Skin epidermis (tissue), 12 donors: ENCODE results near the gene MGAT4A.
A peak's percentile ranks its signal among the peaks of the same experiment; 100 is the strongest.

ENCODE experiments used
- H3K27ac ChIP-seq, 21 experiments: fragments of 200-600 bp; sonication (generic) in 11 of 21; one replicate each; pipeline ENCODE4 v1.5.0; 2020; ENCODE audit warnings: mild to moderate bottlenecking in 3 of 21, inconsistent platforms in 2 of 21, moderate library complexity in 2 of 21
- H3K4me3 ChIP-seq, 7 experiments: fragments of 200-600 bp; sonication (generic) in 2 of 7; one replicate each; pipeline ENCODE4 v1.5.0; 2020; ENCODE audit warnings: inconsistent platforms in 2 of 7, mild to moderate bottlenecking in 2 of 7, moderate library complexity in 1 of 7

Gene MGAT4A

GRCh38 chr2:98731041-98731893, at the start of gene MGAT4A:
Gene MGAT4A, minus strand, starts transcription at chr2:98731132. Its CDS starts 4,800 bp downstream, at chr2:98726332.
- H3K27ac ChIP-seq, result peak within 1 kb of the TSS; percentile 75 to 95 (median 87)
- peak within 1 kb of the TSS; percentile 58 to 94 (median 81) for H3K4me3 ChIP-seq

DNA sequence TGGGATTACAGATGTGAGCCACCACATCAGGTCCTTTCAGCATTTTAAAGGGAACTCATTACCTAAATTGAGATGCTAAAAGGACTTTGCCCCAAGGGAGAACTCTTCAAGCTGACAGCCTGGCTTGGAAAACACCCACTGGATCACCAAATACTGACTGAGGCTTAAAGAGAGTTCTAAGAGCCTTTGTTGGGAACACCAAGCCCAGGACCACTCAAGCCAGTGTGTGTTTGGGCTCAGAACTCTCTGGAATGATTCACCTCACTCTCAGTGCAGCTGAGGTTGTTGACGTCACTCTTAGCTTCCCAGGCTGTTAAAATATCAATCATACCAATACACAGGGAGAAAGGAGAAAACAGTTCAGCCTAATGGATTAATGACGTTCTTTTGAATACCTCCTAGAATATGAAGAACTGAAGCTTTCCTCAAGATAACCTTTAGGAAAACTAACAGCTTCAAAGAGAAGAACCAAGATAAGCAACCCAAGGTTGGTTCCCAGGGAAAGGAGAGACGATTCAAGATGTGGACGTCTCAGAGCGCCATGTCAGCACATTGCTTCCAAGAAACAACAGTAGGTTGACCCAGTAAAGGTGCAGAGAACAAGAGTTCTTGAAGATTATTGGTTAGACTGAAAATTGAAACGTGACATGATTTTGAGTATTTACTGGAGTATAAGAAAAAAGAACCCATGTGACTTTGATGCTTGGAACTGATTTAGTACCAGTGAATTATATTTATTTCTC, 48.0 kb upstream of the MGAT4A start:
- Histone ChIP-seq H3K4me3 (no peak overlapping the region), H3K27ac (no peak overlapping the region)

- no peak overlapping the region for H3K4me3 ChIP-seq
- no peak overlapping the region for H3K27ac ChIP-seq
Observed at GRCh38 chr2:98778151-98778550, 47.2 kb upstream of the MGAT4A start.

GRCh38 chr2:98777710-98778109, 46.8 kb upstream of the MGAT4A start:
- Histone ChIP-seq H3K27ac (no peak overlapping the region), H3K4me3 (no peak overlapping the region)

- no peak overlapping the region for H3K4me3 ChIP-seq
- no peak overlapping the region for H3K27ac ChIP-seq
Observed at GRCh38 chr2:98777076-98777475, 46.1 kb upstream of the MGAT4A start.

DNA sequence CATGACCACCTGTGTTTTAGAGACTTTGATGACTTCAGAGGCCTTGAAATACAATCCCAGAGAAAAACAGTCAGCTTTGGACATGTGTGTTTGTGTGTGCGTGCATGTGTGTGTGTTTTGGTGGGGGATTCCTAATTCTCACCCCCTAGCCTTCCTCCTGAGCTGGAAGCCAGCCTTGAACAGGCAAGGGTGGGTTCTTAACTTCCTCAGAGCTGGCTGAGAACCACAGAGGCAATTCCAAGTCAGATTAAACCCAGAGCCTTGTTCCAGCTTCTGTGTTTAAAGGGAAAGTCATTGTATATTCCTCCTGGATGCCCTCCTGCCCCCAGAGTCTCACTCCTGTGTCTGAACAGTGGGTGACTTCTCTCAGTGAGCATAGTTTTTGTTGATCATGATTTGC, 45.2 kb upstream of the MGAT4A start:
- no peak overlapping the region for H3K4me3 ChIP-seq
- H3K27ac ChIP-seq, result peak overlapping the region in 5 of 21 experiments; percentile 43 to 60 (median 53)

GRCh38 chr2:98775146-98775986, 44.4 kb upstream of the MGAT4A start:
- H3K27ac ChIP-seq, result peak overlapping the region in 6 of 21 experiments; percentile 16 to 60 (median 52)
- H3K4me3 ChIP-seq, result no peak overlapping the region

DNA sequence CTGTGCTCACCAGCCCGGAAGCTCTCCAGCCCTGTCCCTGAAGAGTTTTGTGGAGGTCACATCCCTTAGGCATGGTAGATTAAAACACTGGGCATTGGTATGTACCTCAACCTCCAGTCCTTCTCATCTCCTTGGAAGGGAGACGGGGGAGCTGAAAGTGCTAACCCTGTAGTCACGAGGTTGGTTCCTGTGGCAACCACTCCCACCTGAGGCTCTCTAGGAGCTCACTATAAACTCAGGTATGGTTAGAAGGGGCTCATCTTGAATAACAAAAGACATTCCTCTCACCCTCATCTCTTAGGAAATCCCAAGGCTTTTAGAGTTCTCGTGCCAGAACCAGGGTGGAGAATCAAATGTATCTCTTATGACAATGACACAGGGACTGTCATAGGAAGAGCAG, 43.0 kb upstream of the MGAT4A start:
- Histone ChIP-seq H3K27ac (no peak overlapping the region), H3K4me3 (no peak overlapping the region)

DNA sequence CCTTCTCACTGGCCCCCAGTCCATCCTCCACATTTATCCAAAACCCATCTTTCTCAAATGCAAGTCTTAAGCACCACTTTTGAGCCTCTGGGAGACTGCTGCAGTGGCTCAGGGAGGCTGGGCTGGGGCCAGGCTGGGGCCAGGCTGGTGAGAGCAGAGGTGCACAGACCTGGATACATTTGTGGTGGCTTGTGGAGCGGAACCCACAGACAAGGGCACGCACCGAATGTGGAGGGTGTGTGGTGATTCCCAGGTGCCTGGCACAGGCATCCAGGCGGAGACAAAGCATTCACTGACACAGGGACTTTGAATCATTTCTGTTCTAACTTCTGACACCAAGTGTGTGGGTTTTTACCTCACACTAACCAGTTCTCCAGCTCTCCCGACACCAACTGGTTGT, 42.2 kb upstream of the MGAT4A start:
- H3K27ac ChIP-seq, result peak overlapping the region in 7 of 21 experiments; percentile 33 to 90 (median 80)
- no peak overlapping the region for H3K4me3 ChIP-seq

- H3K27ac ChIP-seq, result peak overlapping the region in 13 of 21 experiments; percentile 11 to 90 (median 66)
- H3K4me3 ChIP-seq, result no peak overlapping the region
Observed at GRCh38 chr2:98772536-98772935, 41.6 kb upstream of the MGAT4A start.

- Histone ChIP-seq H3K27ac (peak overlapping the region in 16 of 21 experiments; percentile 6 to 90 (median 57)), H3K4me3 (peak overlapping the region in 3 of 7 experiments; percentile 2 to 18 (median 16))
Observed at GRCh38 chr2:98771721-98772524, 41.0 kb upstream of the MGAT4A start.

DNA sequence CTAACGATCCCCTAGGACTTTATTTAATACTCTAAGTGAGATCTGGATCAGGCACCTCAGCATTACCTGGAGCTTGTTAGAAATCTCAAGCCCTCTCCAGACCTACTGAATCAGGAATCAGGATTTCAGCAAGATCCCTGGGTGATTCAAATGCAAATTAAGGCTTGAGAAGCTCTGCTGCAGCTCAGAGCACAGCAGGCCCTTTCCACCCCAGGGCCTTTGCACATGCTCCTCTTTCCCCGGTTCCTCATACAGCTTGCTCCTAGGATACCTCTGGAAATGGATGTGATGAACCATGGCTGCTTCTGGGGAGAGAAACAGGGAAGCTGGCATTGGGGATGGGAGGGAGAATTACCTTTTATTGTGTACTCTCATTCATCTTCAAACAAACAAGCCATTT, 40.3 kb upstream of the MGAT4A start:
- Histone ChIP-seq H3K27ac (peak overlapping the region in 14 of 21 experiments; percentile 20 to 90 (median 65)), H3K4me3 (peak overlapping the region in 3 of 7 experiments; percentile 1 to 9 (median 1))

DNA sequence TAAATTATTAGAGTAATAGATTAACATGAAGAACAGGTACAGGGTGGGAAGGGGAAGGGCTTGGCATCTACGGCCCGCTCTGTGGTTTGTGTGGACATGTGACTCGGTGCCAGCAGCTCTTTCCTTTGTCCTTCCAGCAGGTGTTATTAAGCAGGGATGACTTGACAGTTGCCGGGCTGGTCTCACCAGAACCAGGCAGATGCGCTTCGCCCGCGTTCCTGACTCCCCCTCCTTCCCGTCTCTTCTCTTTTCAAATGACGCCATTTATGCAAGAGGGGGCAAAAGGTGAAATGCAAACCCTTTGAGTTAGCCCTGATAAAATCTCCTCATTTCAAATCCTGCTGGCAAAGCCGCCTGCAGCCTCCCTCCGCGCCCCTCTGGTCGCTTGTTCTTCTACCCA, 38.9 kb upstream of the MGAT4A start:
- H3K27ac ChIP-seq, result peak overlapping the region in 8 of 21 experiments; percentile 6 to 90 (median 68)
- peak overlapping the region in 2 of 7 experiments; percentile 3 to 5 for H3K4me3 ChIP-seq

GRCh38 chr2:98769114-98769476, 38.2 kb upstream of the MGAT4A start:
- Histone ChIP-seq H3K4me3 (no peak overlapping the region), H3K27ac (peak overlapping the region in 5 of 21 experiments; percentile 12 to 90 (median 18))

DNA sequence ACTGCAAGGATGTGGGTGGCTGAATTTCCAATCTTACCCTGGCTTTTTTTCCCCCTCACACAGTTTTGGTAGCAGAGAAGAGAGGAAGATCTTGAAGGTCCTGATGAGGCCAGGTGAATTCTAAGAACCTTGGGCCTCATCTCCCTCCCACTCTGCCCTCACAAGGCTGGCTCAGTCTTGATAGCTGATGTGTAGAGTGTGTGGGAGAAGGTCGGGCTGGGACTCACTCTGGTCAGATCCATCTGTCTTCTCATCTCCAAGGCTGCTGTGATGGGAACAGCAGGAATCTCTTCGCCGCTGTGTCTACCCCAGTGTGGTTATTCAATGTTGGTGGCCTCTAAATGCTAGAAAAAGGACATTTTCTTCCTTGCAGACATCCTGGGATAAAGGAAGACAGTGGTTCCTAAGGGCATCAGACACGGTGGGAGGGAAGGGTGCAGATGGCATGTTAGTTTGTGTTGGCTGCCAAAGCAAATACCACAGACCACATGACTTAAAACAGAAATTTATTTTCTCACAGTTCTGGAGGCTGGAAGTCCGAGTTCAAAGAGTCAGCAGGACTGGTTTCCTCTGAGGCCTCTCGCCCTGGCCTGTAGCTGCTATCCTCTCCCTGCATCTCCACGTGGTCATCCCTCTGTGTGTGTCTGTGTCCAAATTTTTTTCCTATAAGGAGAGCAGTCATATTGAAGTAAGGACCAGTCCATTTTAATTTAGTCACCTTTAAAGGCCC, 37.6 kb upstream of the MGAT4A start:
- Histone ChIP-seq H3K4me3 (no peak overlapping the region), H3K27ac (peak overlapping the region in 8 of 21 experiments; percentile 13 to 90 (median 26))

DNA sequence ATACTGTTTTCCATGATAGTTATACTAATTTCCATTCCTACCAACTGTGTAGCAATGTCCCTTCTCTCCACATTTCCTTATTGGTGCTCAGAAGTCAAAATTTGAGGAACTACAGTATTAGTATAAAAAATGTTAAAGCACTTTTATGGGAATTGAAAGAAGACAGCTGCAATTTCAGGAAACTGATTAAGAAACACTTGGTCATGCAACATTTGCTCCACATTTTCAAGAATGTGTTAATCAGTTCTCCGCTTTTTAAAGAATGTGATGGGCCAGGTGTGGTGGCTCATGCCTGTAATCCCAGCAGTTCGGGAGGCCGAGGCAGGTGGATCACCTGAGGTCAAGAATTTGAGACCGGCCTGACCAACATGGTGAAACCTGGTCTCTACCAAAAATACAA, 33.6 kb upstream of the MGAT4A start:
- Histone ChIP-seq H3K4me3 (no peak overlapping the region), H3K27ac (peak overlapping the region in 1 of 21 experiments; percentile 49)

- Histone ChIP-seq H3K27ac (peak overlapping the region in 2 of 21 experiments; percentile 26), H3K4me3 (no peak overlapping the region)
Observed at GRCh38 chr2:98763209-98763951, 32.4 kb upstream of the MGAT4A start.
